ENCODE data around the gene HSDL1. TPM values are rescaled to one million over a fixed set of nuclear protein-coding genes. Genes with fewer than 3 reads are reported as not detected.

HSDL1 gene
- total RNA-seq, 1 experiment from 2014 or later = 35.8 TPM

GRCh38 chr16:84186685-84187437 lies 41.9 kb upstream of the HSDL1 start, which contains the start of gene TAF1C:
TSS of gene TAF1C (minus strand) at chr16:84187057. CDS start at chr16:84184988, 2,069 bp downstream.
- BruUV-seq (replicated peaks) = TSS peak; percentile 68
- Histone ChIP-seq H3K9me2 (ENCODE audit: insufficient read depth) (no peaks in the 10 kb centered on the region), H3K9me3 (ENCODE audit: control insufficient read depth in 1 of 2, insufficient read depth in 1 of 2, low read depth in 1 of 2, low read length in 2 of 2) (no peaks in the 10 kb centered on the region), H3K36me3 (ENCODE audit: control insufficient read depth in 1 of 2, insufficient read depth in 2 of 2, low read length in 2 of 2) (peaks cover 14 to 33% of the 10 kb centered on the region in 2 experiments; a peak in 3 of 4 replicates), H3K4me1 (ENCODE audit: control insufficient read depth in 1 of 2, insufficient read depth in 2 of 2, low read length in 2 of 2) (peaks cover 9 to 14% of the 10 kb centered on the region in 2 experiments; a peak in 3 of 4 replicates), H3K27me3 (ENCODE audit: insufficient read depth, low read length) (no peaks in the 10 kb centered on the region), H4K20me1 (ENCODE audit: insufficient read depth) (no peaks in the 10 kb centered on the region), H3K79me2 (ENCODE audit: insufficient read depth, low read length) (peaks cover 46% of the 10 kb centered on the region), H3K27ac (ENCODE audit: low read depth, low read length) (peak within 1 kb of the TSS; percentile 49), H3K4me2 (ENCODE audit: low read length) (peak within 1 kb of the TSS; percentile 83), H3K9ac (ENCODE audit: low read length) (peak within 1 kb of the TSS; percentile 87), H3K4me3 (replicated peaks in 1 of 2; ENCODE audit: low read depth in 1 of 2, low read length in 2 of 2) (peak within 1 kb of the TSS; percentile 87 to 100), H2AFZ (ENCODE audit: low read depth, low read length, poor library complexity, severe bottlenecking) (peak within 1 kb of the TSS; percentile 99)
- CTCF ChIA-PET = interaction anchor here (0.6 to 1.8 kb wide), 45 partner anchors 9 to 782 kb away, joined by 3 to 23 read pairs (median 4); partner anchors contain the start of genes DNAAF1, HSDL1 and MBTPS1
- RAD21 ChIA-PET (ENCODE audit: low non-redundant PET in 1 of 2, low total read pairs in 2 of 2, uncharacterized antibody in 2 of 2, unreplicated experiment in 2 of 2) = interaction anchor here (0.6 to 1.2 kb wide), 8 partner anchors 41 to 104 kb away, joined by 3 to 5 read pairs (median 4); partner anchors contain the start of gene MBTPS1 (in 2 of the 2)
- ATAC-seq = peak; percentile 86
- POLR2A ChIA-PET = interaction anchor here (0.8 to 1.6 kb wide), 5 partner anchors 9 to 118 kb away, joined by 3 to 6 read pairs (median 4); partner anchors contain the start of gene MBTPS1
- no peak for TF ChIP-seq CEBPB (IDR thresholded peaks at IDR 0.05; ENCODE audit: low read depth)
- TF ChIP-seq JUND (IDR thresholded peaks at IDR 0.05) = no peak
- TF ChIP-seq YY1 (IDR thresholded peaks at IDR 0.05; ENCODE audit: extremely low read depth, insufficient replicate concordance, low read depth, low read length) = peak; percentile 68
- peak; percentile 67 for TF ChIP-seq POLR2A (IDR thresholded peaks at IDR 0.05; ENCODE audit: borderline replicate concordance, extremely low read depth, insufficient read depth, insufficient read length)
- TF ChIP-seq CTCF (IDR thresholded peaks at IDR 0.05 in 2 of 3, conservative IDR thresholded peaks at IDR 0.05 in 1 of 3; ENCODE audit: borderline replicate concordance in 1 of 3, insufficient read depth in 1 of 3, low read depth in 2 of 3, low read length in 2 of 3) = peak; percentile 96 to 100 (median 99)
- no peak for TF ChIP-seq EZH2 (IDR thresholded peaks at IDR 0.05)
- TF ChIP-seq ZNF274 (IDR thresholded peaks at IDR 0.05; ENCODE audit: low read depth, low read length) = no peak
- peak; percentile 99 for TF ChIP-seq RAD21 (IDR thresholded peaks at IDR 0.05; ENCODE audit: low read depth)
- TF ChIP-seq EGR1 (IDR thresholded peaks at IDR 0.05; ENCODE audit: low read depth) = peak; percentile 98
- peak; percentile 93 for TF ChIP-seq MAX (IDR thresholded peaks at IDR 0.05)
- TF ChIP-seq POLR2AphosphoS5 (IDR thresholded peaks at IDR 0.05; ENCODE audit: low read depth, low read length) = peak; percentile 98
- peak; percentile 97 for DNase-seq (ENCODE audit: low read depth, low spot score)
- intact Hi-C loops (cut with micrococcal nuclease) = loop anchor here (1.0 to 10.0 kb wide), 4 partner anchors 42 to 298 kb away; partner anchors contain the start of genes DNAAF1 and HSDL1

Data from HCT116 (cell line).